TTC549 (cell line): ENCODE data around the gene OS9.
A peak's percentile ranks its signal among the peaks of the same experiment; 100 is the strongest.

Source experiments
- FAIRE-seq: peaks from 2 replicates; lab custom pipeline; 2012; peaks lifted over from hg19 to GRCh38; lab: Jason Lieb, UNC

OS9 gene

DNA sequence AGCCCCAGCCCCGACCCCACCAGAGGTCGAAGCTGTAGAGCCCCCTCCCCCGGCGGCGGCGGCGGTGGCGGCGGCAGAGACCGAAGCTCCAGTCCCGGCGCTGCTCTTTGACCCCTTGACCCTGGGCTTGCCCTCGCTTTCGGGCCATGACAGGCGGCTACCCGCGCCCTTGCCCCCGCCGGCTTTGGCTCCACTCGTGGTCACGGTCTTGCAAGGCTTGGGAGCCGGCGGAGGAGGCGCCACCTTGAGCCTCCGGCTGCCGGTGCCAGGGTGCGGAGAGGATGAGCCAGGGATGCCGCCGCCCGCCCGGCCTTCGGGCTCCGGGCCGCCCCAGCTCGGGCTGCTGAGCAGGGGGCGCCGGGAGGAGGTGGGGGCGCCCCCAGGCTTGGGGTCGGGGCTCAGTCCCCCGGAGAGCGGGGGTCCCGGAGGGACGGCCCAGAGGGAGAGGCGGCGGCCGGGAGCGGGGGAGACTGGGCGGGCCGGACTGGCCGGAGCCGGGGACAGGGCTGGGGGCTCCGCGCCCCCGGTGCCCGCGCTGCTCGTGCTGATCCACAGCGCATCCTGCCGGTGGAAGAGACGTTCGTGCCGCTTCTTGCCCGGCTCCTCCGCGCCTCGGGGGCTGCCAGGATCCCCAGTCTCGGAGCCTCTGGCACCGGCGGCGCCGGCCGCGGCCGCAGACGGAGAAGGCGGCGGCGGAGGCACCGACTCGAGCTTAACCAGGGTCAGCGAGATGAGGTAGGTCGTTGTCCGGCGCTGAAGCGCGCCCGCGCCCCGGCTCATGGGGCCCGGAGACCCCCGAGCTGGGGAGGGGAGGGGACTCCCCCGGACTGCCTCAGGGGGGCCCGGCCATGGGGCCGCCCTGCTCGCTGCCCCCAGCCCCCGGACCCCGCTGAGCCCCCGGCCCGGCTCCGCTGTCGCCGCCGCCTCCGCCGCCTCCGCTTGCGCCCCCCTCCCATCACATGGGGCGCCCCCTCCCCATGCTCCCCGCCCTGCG lies 43.8 kb downstream of the OS9 start:
- FAIRE-seq, result no peak

DNA sequence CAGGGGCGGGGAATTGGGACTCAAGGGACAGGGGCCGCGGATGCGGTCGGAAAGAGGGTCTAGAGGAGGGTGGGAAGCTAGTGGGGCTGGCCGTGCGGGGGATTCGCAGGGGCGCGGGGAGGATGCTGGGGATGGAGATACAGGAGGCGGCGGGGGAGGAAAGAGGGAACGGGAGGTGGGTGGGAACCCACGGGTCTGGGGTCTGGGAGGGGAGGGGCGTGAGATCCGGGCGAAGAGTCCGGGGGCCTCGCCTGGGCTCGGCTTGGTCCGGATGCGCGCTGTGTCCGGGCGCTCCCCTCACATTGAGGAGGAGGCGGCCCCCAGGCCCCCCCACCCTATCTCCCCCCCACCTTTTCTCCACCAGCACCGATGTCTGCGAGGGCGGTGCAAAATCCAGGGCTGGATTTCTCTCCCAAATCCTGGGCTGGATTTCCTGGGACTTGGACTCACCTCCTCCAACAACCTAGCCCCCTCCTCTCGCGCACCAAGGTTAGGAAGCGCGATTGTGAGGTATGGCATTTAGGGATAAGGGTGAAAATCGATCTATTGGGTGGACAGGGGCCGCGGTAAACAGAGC lies 44.8 kb downstream of the OS9 start, which contains the start of gene AGAP2:
Gene AGAP2, minus strand, starts transcription at position 82 of the 577 bp plus-strand sequence. CDS start 496 bp downstream, outside the sequence.
- no peak for FAIRE-seq

DNA sequence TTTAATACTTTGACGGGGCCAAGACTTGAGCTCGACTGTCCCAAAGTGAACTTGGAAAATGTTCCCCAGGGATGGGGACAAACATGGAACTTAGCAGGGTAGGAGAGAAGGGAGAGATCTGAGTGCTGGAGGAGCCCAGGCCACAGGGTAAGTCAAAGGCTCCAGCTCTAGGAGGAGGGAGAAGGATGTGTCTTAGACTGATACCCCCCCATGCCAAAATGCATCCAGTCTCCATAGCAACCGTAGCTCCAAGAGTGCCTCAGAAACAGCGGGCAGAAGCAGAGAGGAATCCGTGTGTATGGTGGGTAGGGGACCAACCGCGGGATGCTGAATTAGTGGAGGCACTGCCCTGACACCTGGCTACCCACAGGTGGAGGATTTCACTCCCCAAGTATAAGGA lies 45.5 kb downstream of the OS9 start:
- no peak for FAIRE-seq

DNA sequence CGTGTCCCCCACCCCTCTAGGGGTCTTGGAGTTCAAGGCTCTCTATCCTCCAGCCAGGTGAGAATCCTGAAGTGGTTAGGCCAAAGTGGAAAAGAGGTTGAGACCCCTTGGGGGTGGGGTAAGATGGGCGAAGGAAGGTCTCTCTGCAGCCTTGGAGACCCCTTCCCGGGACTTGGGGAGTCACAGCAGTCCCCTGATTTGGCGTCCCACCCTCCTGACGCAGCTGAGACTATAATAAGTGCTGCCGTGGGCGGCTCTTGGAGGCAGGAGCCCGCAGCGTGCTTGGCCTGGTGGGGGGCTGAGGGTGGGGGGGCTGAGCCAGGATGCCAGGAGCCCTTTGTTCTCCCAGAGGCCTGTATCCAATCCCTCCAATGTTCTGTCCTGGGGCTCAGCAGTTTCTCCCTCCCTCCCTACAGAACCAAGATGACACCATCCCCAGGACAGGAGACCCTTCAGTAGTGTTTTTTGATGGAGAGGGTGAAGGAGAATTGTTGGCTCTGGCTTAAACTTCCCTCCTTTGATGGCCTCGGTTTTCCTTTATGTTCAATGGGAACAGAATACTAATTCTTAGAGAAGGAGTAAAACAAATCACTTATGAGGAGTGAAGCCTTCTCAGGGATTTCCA lies 46.1 kb downstream of the OS9 start:
- FAIRE-seq, result no peak

DNA sequence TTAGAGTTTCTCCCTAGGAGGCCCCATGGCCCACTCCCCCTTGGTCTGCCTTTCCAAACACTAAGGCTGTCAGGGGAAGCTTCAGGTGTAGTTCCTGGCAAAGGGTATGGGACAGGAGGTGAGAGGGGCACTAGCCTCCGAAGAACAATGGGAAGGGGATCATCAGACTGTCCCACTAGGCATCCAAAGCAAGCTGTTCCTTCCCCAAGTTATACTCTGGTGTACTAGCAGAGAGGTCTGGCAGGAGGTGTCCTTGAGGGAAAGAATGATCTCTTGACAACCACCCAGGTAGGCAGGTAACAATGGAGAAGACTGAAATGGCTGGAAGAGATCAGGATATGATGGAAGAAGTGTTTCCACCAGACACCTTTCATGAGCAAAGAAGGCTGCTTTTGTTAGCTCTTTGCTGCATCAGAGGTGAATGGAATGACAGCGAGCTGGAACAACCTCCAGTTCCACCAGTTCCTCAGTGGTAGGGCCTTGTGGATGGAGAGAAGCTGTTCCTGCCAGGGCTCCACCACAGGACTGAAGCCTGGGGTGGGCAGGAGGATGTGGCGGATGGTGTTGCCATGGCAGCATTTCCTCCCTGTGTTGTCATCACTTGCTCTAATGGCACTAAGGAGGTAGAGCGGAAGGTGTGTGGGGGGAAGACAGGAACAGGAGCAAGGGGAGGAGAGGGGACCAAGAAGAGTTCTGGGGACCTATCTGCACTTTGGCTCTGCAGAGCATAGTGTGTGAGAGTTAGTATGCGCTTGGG lies 46.9 kb downstream of the OS9 start:
- no peak for FAIRE-seq

DNA sequence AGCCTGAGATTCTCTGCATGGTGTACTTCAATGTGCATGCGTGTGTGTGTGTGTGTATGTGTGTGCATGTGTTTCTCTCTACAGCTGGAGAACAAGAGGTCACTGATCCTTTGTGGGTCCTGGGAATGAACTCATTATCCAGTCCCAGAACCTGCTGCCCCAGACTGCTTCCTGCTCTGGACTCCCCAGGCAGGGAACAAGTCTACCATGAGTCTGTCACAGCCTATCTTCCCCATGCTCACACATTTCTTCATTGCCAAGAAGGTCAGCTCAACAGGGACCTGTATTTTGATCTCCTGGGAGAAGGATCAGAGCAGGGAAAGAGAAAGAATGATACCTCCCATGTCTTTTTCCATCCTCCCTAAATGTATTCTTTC lies 47.5 kb downstream of the OS9 start:
- FAIRE-seq, result no peak

DNA sequence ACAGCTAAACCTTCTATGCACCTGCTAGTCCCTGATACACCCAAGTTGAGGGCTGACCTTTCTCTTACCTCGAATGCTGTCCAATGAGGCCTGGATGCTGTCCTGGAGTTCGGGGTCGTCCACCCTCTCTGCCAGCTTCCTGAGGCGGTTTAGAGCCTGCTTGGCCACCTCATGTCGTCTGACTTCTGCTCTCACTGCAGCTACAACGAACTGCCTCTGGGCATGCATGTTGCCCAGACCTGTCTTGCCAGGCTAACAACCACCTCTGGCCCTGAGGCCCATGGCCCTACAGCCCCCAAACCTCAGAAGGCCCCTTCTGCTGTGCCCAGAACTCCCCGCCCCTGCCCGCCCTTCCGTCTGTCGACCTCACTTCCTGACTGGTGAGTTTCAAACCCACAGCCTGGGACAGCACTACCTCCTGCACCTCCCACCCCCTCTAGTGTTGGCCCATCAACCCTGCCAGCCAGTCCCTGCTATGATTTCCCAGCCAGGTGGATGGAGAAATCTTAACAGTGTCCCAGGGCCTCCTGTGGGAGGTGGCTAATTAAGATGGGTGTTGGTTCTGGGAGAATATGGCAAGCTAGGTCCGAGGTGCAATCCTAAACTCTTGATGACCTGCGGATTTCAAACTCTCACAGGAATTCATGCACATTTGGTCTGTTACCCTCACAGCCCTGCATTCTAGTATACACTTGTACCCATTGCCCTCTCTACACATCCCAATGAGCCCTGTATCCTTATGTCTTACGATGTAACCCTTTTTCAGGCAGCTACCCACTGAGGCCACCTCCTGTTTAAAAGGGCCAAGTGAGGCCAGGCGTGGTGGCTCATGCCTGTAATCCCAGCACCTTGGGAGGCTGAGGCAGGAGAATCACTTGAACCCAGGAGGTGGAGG lies 48.2 kb downstream of the OS9 start:
- no peak for FAIRE-seq

DNA sequence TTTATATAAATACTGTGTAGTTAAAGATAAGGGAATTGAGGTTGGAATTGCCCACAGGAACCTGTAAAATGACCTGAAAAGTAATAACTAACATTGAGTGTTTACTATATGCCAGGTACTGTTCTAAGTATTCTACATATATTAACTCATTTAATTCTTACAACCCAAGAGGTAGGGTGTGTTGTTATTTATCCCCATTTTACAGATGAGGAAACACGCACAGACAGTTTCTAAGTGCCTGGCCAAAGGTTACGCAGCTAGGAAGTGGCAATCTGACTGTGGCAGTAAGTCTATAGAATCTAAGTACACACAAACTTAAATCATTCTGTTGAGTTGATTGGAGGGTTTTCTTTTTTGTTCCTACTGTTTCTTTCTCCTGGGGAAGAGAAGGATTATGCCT lies 49.8 kb downstream of the OS9 start:
- no peak for FAIRE-seq

DNA sequence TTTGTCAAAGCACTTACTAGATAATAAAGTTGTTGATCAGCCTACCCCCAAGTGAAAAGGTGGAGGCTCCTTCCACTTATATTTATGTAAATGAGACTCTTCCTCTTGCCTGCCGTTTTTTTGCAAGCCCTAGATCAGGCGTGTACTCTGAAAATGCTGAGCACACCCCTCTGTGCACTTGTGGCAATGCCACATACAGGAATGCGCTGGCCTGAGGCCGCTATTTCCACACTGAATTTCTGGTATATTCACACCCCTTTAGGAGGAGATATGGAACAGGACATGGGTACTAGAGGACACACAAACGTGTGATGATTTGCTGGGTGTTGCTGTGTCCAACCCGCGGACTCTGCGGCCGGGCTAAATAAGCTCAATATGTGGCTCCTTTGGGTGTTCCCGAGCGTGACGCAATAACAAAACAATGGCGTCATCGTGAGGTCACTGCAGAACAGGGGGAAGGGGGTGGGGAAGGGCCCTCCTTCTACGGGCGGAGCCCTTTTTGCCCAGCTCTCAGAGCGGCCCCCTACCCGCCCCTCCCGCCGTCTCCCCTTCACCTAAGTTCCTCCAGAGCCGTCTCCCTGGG lies 50.4 kb downstream of the OS9 start:
- no peak for FAIRE-seq

DNA sequence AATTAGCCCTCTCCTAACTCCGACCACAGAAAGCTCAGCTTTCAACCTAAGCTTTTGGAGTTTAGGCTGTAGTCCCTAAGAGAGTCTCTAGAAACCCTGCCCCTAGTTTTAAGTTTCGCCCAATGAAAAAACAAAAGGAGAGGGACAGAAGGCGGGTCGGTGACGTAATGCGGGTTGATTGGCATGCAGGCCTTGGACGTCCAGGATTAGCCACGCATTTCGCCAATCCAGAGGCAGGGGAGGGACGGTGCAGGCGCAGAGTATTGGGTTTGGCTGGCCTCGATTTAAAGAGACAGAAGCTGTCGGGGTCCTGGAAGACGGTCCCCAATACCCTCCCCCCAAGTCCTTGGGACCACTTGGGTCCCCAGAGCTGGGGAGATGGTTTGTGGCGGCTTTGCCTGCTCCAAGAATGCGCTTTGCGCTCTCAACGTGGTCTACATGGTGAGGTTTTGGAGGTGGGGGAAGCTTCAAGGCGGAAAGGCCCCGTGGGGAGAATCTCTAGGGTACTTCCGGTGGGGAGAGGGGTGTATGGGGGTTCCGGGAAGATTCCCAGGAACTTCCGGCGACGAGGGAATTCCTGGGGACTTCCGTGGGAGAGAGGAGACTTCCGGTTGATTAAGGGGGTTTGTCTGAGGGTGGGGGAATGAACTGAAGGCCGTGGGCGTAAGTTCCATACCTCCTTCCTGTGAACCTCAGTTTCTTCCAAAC lies 51.0 kb downstream of the OS9 start, which contains the start of gene TSPAN31:
Gene TSPAN31, plus strand, starts transcription at position 263 of the 708 bp plus-strand sequence. Its CDS starts 116 bp downstream, at position 379.
- FAIRE-seq, result peak; percentile 82

DNA sequence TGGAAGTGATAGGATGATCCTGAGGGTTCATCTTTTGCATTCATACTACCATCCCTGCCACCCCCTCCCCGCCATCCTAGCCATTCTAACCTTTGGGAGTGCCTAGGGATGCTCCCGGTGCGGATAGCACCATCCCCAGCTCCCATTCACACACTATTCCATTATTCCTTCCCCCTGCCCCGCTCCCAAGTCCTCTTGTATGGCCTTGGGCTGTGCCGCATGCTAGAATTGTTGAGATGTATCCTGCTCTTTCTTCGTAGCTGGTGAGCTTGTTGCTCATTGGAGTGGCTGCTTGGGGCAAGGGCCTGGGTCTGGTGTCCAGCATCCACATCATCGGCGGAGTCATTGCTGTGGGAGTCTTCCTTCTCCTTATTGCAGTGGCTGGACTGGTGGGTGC lies 51.6 kb downstream of the OS9 start:
- no peak for FAIRE-seq

DNA sequence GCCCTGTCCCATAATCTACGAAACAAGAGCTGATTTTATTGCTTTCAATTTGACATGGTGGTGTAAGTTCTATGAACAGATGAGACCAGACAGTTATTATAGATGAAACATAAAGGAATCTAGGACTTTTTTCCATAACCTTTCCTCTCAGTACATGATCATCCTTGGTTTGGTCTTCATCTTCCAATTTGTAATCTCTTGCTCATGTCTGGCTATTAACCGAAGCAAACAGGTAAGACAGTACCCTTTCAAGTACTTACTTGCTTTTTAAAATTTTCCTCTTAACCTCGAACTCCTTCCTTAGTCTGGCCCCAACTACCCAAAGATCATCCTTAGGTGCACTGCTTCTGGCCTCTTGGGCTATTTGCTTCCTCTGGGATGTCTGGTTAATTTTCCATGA lies 52.1 kb downstream of the OS9 start:
- FAIRE-seq, result no peak

DNA sequence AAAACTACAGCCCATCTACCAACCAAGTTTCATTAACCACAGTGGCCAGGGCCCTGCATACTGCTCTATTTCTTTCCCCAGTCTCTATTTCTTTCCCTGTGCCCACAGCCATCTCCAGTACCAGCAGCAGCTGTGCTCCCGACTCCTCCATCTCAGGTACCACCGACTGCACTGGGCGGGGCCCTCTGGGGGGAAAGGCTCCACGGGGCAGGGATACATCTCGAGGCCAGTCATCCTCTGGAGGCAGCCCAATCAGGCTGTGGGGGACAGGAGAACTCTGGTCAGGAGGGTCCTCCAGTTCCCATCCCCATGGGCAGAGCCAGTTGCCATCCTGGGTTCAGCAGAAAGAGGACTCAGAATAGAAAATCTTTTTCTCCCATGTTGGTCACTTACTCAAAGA lies 55.1 kb downstream of the OS9 start:
- no peak for FAIRE-seq

DNA sequence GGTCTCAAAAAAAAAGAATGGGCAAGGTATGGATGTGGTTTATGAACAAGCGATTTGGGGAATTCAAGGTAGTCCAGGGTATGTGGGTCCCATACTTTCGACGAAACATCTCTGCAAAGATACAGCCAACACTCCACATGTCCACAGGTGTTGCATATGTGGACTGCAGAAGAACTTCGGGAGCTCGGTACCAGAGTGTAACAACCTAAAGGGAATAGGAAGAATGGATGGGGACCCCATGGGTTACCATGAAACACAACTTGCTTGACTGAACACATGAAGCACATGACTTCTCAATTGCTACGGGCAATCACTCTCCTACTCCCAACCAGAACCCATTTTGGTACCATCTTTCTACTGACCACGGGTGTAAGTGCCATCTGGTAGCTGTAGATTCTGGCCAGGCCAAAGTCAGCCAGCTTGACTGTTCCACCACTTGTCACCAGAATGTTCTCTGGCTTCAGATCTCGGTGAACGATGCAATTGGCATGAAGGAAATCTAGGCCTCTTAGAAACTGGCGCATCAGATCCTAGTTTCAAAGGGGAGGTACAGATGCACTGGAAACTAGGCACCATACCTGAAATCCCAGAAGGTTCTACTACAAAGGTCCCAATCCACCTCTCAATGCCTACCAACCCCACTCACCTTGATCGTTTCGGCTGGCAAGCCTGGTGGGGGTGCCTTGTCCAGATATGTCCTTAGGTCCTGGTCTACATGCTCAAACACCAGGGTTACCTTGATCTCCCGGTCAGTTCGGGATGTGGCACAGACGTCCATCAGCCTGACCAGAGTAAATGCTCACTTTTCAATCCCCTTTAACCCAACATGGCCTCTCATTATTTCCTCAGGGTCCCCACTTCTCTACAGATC lies 56.9 kb downstream of the OS9 start:
- FAIRE-seq, result no peak

DNA sequence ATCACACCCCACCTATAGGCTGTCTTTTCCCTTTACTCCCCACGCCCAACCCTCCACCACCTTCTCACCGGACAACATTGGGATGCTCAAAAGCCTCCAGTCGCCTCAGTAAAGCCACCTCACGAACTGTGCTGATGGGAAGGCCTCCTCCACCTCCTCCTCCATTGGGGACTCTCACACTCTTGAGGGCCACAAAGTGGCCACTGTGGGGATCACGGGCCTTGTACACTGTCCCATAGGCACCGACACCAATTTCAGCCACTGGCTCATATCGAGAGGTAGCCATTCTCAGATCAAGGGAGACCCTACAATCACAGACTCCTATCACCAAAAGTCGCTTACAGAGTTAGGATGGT lies 57.5 kb downstream of the OS9 start:
- no peak for FAIRE-seq

DNA sequence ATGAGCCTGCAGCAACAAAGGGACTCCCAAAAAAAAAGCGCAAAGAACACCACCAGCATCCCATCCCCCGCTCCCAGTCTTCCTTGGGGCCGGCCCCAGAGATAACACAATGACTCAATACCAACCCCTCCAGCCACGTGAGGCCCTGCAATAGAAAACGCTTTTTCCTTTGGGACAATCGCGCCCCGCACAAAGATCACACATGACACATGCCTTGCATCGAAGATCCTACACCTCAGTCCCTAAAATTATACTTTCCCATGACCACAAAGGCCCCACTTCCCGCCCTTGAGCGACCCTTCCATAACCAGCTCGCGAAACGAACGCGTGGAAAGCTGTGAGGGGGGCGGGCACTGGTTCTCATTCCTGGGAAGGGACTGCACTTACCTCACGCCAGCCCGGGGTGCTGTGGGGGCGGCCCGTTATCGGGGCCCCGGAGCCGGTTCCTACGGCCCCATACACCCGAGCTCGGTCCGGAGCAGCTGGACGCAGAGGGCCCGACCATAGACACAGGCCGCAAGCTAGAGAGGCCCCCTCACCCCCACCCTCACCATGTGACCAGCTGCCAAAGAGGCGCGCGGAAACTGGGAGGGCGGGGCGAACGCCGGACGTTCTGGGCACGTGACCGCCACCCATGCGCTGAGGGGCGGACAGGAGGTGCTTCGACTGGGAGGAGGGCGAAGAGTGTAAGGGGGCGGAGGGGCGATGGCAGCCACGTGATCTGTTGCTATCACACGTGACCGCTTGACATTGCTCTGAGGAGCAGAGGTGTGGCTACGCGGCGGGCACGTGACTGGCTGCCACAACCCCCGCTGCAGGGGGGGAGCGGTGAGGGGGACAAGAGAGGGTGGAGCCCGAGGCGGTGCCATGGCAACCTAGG lies 58.1 kb downstream of the OS9 start, which contains the start of gene CDK4:
Gene CDK4, minus strand, starts transcription at position 523 of the 880 bp plus-strand sequence. CDS start 593 bp downstream, outside the sequence.
- peak; percentile 91 for FAIRE-seq

DNA sequence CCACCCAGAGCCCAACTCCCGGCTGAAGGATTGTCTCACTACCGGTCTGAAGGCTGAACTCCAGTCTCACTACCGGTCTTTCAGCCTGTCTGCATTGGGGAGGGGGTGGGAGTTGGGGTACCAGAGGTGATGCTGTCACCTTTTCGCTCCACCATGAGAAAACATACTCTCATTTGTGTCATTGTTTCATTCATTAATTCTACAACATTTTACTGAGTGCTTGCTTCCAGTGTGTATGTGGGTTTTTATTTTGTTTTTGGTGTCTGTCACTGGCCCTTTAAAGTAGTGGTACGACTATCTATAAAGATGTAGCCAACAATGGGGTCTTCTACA lies 58.7 kb downstream of the OS9 start:
- FAIRE-seq, result no peak

DNA sequence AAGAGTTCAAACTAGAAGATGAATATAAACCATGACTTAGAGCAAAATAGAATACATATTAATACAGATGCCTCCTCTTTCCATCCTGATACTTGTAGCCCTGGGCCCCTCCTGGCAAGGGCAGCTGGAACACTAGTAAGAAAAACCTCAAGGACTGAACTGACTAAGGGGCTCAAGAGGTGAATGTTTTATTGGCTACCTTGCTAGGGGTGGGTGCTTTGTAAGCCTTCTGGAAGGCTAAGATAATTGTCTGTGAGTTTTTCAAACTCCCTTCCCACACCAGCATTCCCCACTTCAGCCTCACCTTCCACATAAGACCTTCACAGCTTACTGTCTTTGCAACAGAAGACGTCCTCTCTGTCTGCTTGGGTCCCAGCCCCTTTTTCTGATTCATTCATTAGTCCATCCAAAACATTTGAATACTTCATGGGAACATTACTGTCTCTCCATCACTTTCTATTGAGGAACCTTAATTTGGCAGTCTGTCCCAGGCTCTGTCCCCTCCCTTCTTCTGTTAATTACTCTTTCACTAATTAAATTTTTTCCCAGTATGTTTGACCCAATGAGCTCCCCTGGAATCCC lies 59.9 kb downstream of the OS9 start:
- FAIRE-seq, result no peak
